Central memory CD4-positive, alpha-beta T cell (primary cell): Measurements from ENCODE around the gene RORB.

Source experiments
- DNase-seq: peaks from one replicate; pipeline ENCODE4 v3.0.0; 2022

Gene RORB

GRCh38 chr9:74609671-74610405 is 112.7 kb downstream of the RORB start:
- no peak for DNase-seq

DNA sequence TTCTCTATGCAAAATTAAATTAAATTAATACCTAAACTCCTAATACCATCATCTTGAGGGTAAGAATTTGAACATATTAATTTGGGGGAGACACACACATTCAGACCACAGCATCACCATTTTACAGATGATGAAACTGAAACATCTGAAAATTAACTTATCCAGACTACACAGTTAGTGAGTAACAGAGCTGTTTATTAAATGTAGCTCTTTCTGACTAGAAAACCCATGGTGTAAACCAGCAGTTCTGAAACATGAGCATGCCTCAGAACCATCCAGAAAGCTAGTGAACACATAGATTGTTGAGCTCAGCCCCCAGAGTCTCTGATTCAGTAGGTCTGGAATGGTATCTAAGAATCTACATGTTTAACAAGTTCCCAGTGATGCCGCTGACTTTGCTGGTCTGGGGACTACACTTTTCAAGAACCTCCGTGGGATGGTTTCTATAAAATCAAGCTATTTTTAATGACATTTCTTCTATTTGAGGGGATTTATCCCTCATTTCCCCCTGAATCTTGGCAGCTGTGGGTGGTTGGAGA is 113.5 kb downstream of the RORB start:
- no peak for DNase-seq

DNA sequence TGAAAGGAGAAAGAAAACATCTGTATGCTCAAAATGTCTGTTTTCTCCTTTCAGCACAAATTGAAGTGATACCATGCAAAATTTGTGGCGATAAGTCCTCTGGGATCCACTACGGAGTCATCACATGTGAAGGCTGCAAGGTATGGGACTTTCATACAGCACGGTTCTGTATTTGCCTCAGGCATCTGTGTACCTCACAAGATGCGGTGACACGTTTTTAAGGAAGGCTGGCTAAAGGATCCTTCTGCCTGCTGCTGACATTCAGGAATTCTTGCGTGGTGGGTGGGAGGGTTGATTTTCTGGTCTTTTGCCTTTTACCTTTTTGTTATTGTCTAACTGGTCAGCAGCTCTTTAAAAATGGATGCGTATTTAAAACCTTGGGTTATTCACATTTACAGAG is 133.1 kb downstream of the RORB start:
- DNase-seq: no peak

- DNase-seq: no peak
Observed at GRCh38 chr9:74639112-74639511, 142.0 kb downstream of the RORB start.

GRCh38 chr9:74642376-74642775 is 145.2 kb downstream of the RORB start:
- no peak for DNase-seq

DNA sequence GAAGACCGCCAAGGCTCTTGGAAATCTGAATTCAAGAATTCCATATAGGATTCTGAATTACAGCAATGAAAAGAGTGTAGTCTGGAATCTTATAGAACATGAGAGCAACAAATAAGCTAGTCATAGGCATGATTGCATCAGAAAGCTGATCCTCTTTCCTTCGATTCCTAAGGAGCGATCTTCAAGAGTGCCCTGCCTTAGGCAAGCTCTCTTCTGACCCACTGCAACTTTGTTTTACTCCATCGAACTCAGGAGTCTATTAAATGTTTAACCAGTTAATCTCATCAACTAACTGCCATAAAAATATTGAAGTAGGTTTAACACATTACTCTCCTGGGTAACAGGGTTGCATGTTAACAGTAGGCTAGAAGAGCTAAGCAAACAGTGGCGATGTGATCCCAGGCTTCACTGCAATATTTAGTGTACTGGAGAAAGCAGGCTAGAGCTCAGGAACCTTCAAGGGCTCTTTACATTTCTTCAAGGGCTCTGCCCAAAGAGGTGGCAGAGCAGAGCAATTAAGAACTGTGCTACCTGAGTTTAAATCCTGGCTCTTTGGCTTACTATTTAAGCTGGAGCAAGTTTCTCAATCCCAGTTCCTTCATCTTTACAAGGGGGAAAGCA is 146.3 kb downstream of the RORB start:
- DNase-seq: no peak

GRCh38 chr9:74644023-74644422 is 146.9 kb downstream of the RORB start:
- DNase-seq: no peak

GRCh38 chr9:74645007-74645639 is 148.0 kb downstream of the RORB start:
- DNase-seq: no peak

GRCh38 chr9:74653410-74654080 is 156.4 kb downstream of the RORB start:
- no peak for DNase-seq

- no peak for DNase-seq
Observed at GRCh38 chr9:74662674-74663073, 165.5 kb downstream of the RORB start.

DNA sequence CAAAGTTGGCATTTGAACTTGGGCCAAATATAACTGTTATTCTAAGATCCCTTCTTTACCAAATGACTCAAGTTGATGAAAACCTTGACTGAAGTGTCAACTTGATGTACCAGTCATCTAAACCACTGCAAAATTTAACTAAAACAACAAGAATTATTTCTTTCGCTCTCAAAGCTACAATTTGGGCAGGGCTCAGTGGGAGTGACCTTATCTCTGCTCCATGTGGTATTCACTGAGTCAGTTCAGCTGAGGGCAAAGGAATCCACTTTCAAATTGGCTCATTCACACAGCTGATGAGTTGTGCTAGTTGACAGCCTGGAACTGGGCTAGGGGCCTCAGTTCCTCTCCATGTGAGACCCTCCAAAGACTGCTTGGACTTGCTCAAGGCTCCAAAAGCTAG is 166.3 kb downstream of the RORB start:
- no peak for DNase-seq

GRCh38 chr9:74666625-74667316 is 169.6 kb downstream of the RORB start:
- DNase-seq: no peak

GRCh38 chr9:74672237-74672636 is 175.1 kb downstream of the RORB start:
- no peak for DNase-seq

GRCh38 chr9:74674077-74674476 is 176.9 kb downstream of the RORB start:
- no peak for DNase-seq

GRCh38 chr9:74681906-74682305 is 184.8 kb downstream of the RORB start:
- no peak for DNase-seq

DNA sequence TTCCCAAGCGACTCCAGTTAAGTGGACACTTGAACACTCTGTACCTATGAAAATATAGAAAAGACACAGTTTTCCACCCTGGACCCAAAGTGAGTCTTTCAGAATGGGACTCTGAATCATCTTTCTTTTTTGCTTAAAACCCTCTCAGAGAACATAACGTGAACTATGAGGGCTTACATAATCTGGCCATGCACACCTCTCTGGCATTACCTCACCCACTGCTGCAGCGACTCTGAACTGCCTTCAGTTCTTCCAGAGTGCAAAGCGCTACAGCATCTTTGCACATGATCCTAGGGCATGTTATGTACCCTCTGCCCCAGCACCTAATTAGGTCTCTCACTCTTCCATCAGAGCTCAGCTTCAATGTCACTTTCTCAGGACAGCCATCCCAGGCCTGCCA is 186.2 kb downstream of the RORB start:
- DNase-seq: no peak

DNA sequence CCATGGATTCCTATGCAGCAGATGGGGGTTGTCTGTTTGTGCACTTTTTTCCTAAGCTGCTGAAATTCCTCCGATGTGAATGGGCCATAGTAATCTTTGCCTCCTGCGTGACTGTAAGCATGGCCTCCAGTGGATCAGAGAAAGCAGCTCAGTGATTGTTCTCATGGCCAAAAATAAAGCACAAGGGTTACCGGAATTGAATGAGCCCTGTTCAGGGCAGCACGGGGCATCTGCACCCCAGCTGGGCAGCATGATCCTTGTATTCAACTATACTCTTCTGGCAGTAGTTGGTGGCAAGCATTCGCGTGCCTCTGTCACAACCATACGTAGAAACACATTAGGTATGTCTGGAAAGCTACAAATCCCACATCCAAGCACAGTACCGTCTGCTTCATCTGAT is 193.9 kb downstream of the RORB start:
- no peak for DNase-seq

GRCh38 chr9:74696520-74696919 is 199.4 kb downstream of the RORB start:
- DNase-seq: no peak

GRCh38 chr9:74697535-74697934 is 200.4 kb downstream of the RORB start:
- DNase-seq: no peak

DNA sequence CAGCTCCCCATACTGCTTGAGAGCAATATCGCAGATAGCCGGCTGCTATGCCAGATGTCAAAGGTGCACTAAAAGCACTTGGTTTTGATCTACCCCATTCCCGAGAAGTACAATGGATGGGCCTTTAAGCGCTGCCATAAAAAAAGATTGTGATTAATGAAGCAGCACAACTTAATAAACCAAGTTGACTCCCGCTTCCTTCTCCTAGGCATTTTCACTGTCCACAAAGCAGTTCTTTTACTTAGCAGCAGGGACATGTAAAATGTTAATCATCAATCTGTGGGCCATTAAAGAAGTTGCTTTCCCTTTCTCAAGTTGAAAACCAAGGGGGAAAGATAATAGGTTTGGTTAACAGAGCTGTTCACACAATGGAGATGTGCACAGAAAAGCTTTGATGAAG is 214.2 kb downstream of the RORB start:
- no peak for DNase-seq

- no peak for DNase-seq
Observed at GRCh38 chr9:74718709-74719108, 221.6 kb downstream of the RORB start.

GRCh38 chr9:74719306-74719705 is 222.2 kb downstream of the RORB start:
- no peak for DNase-seq
